HCT116 (cell line): ENCODE data around the gene SELENOS. TPM values are rescaled to one million over a fixed set of nuclear protein-coding genes. Genes with fewer than 3 reads are reported as not detected.

ENCODE experiments used
- ATAC-seq: fragments of 200-7000 bp; cut with Tn5 transposase; 2 replicates; pipeline ENCODE4 v1.9.1; 2020; ENCODE audit warnings: mild to moderate bottlenecking, moderate library complexity
- BruUV-seq: library from RNA; stranded (reverse); fragments of 400-500 nt; replicated peaks from 2 replicates; lab custom pipeline; 2021; lab: Mats Ljungman, UMichigan
- CTCF ChIA-PET: fragments of 300-600 bp; sonication (Branson Sonifier 250); formaldehyde crosslinking; loops from one replicate; lab custom pipeline; 2021; ENCODE audit warnings: antibody characterized with exemption; lab: Charles Lee
- POLR2A ChIA-PET: fragments of 300-600, 350-600 bp; sonication (Branson Sonifier 250); formaldehyde crosslinking; loops from one replicate; lab custom pipeline; 2021; ENCODE audit warnings: antibody characterized with exemption; lab: Charles Lee
- RAD21 ChIA-PET, 2 experiments: fragments of 300-600 bp; sonication (Branson Sonifier 250); formaldehyde crosslinking; loops; one replicate each; lab custom pipeline; 2023; ENCODE audit warnings: low total read pairs in 2 of 2; ENCODE audit not compliant: uncharacterized antibody in 2 of 2, unreplicated experiment in 2 of 2, low non-redundant PET in 1 of 2; lab: Charles Lee
- DNase-seq: peaks from one replicate; pipeline ENCODE4 v3.0.0-alpha.2; 2010; ENCODE audit warnings: low read depth, low spot score
- H2AFZ ChIP-seq: fragments of 200-600 bp; shearing (Covaris generic), sonication (generic); 2 replicates; pipeline ENCODE4 v1.6.1; 2017; ENCODE audit warnings: low read depth, mixed run types, mixed read lengths, antibody characterized with exemption, low read length; ENCODE audit not compliant: poor library complexity, severe bottlenecking
- H3K27ac ChIP-seq: 2 replicates; pipeline ENCODE4 v1.5.1; 2012; ENCODE audit warnings: low read depth, low read length
- H3K27me3 ChIP-seq: fragments of 200-600 bp; sonication (generic); 2 replicates; pipeline ENCODE4 v1.6.1; 2016; ENCODE audit warnings: mixed run types, low read length, mixed read lengths; ENCODE audit not compliant: insufficient read depth
- H3K36me3 ChIP-seq, 2 experiments: fragments of 200-500 bp in 1 of 2; fragments of 200-600 bp in 1 of 2; sonication (Bioruptor generic) in 1 of 2; sonication (generic) in 1 of 2; 2 replicates each; pipeline versions ENCODE4 v1.5.1 to v1.6.1; 2014 to 2016; ENCODE audit warnings: low read length in 2 of 2, inconsistent platforms in 1 of 2, mixed read lengths in 1 of 2, mixed run types in 1 of 2; ENCODE audit not compliant: insufficient read depth in 2 of 2, control insufficient read depth in 1 of 2
- H3K4me1 ChIP-seq, 2 experiments: fragments of 200-600 bp in 1 of 2; sonication (generic) in 1 of 2; 2 replicates each; pipeline versions ENCODE4 v1.5.1 to v1.6.1; 2012 to 2017; ENCODE audit warnings: low read length in 2 of 2, inconsistent platforms in 1 of 2, mild to moderate bottlenecking in 1 of 2, mixed read lengths in 1 of 2, mixed run types in 1 of 2, moderate library complexity in 1 of 2; ENCODE audit not compliant: insufficient read depth in 2 of 2, control insufficient read depth in 1 of 2
- H3K4me2 ChIP-seq: fragments of 200-600 bp; sonication (generic); 2 replicates; pipeline ENCODE4 v1.6.1; 2017; ENCODE audit warnings: mixed run types, low read length, mixed read lengths
- H3K4me3 ChIP-seq, 2 experiments: fragments of 200-600 bp in 1 of 2; sonication (generic) in 1 of 2; replicated peaks in 1 of 2; 2 replicates each; pipeline ENCODE4 v1.5.1; 2011 to 2016; ENCODE audit warnings: low read length in 2 of 2, control low read depth in 1 of 2, low read depth in 1 of 2, mild to moderate bottlenecking in 1 of 2, mixed read lengths in 1 of 2, mixed run types in 1 of 2
- H3K79me2 ChIP-seq: fragments of 200-600 bp; sonication (generic); 2 replicates; pipeline ENCODE4 v1.6.1; 2017; ENCODE audit warnings: mild to moderate bottlenecking, mixed run types, low read length, moderate library complexity, mixed read lengths; ENCODE audit not compliant: insufficient read depth
- H3K9ac ChIP-seq: fragments of 200-600 bp; sonication (generic); 2 replicates; pipeline ENCODE4 v1.6.1; 2016; ENCODE audit warnings: low read length, mixed read lengths
- H3K9me2 ChIP-seq: fragments of 200-600 bp; sonication (generic), shearing (Covaris generic); 2 replicates; pipeline ENCODE4 v1.6.1; 2017; ENCODE audit warnings: mixed run types, mild to moderate bottlenecking, moderate library complexity; ENCODE audit not compliant: insufficient read depth
- H3K9me3 ChIP-seq, 2 experiments: fragments of 200-500 bp in 1 of 2; fragments of 200-600 bp in 1 of 2; sonication (Bioruptor generic) in 1 of 2; sonication (generic) in 1 of 2; 2 replicates each; pipeline ENCODE4 v1.6.1; 2014 to 2017; ENCODE audit warnings: low read length in 2 of 2, mixed read lengths in 2 of 2, inconsistent platforms in 1 of 2, low read depth in 1 of 2, mild to moderate bottlenecking in 1 of 2, mixed run types in 1 of 2, moderate library complexity in 1 of 2; ENCODE audit not compliant: control insufficient read depth in 1 of 2, insufficient read depth in 1 of 2
- H4K20me1 ChIP-seq: fragments of 200-600 bp; sonication (generic), shearing (Covaris generic); 2 replicates; pipeline ENCODE4 v1.6.1; 2017; ENCODE audit warnings: mixed run types, mild to moderate bottlenecking, moderate library complexity; ENCODE audit not compliant: insufficient read depth
- CEBPB ChIP-seq: IDR thresholded peaks from 2 replicates; pipeline ENCODE4 v1.6.1; 2012; ENCODE audit warnings: low read depth
- EGR1 ChIP-seq: IDR thresholded peaks from 2 replicates; pipeline ENCODE4 v1.6.1; 2012; ENCODE audit warnings: low read depth
- EZH2 ChIP-seq: fragments of 200-600 bp; sonication (generic); IDR thresholded peaks from 2 replicates; pipeline ENCODE4 v1.6.1; 2017; ENCODE audit warnings: antibody characterized with exemption, mixed run types
- EZH2phosphoT487 ChIP-seq: fragments of 200-600 bp; IDR thresholded peaks from 2 replicates; pipeline ENCODE4 v1.6.1; 2018; ENCODE audit warnings: antibody characterized with exemption, borderline replicate concordance
- FOSL1 ChIP-seq: IDR thresholded peaks from 2 replicates; pipeline ENCODE4 v1.6.1; 2012; ENCODE audit warnings: low read depth
- JUND ChIP-seq: IDR thresholded peaks from 2 replicates; pipeline ENCODE4 v1.6.1; 2012
- POLR2AphosphoS5 ChIP-seq: IDR thresholded peaks from 2 replicates; pipeline ENCODE4 v1.6.1; 2011; ENCODE audit warnings: mild to moderate bottlenecking, low read depth, low read length, moderate library complexity
- SP1 ChIP-seq: IDR thresholded peaks from 2 replicates; pipeline ENCODE4 v1.6.1; 2012; ENCODE audit warnings: low read depth
- SRF ChIP-seq: IDR thresholded peaks from 2 replicates; pipeline ENCODE4 v1.6.1; 2012; ENCODE audit warnings: low read depth
- TCF7L2 ChIP-seq: IDR thresholded peaks from 2 replicates; pipeline ENCODE4 v1.7.0; 2011; ENCODE audit warnings: borderline replicate concordance, inconsistent platforms; ENCODE audit not compliant: insufficient read depth, insufficient read length; ENCODE audit errors: extremely low read depth
- ZFX ChIP-seq: fragments of 450-650 bp; IDR thresholded peaks from 2 replicates; pipeline ENCODE4 v1.6.1; 2017
- intact Hi-C: fragments of 100-400 bp; cut with micrococcal nuclease; formaldehyde crosslinking; loops from 2 replicates; pipeline ENCODE4 v1.10.0; 2022
- total RNA-seq: library from RNA; stranded (reverse); gene quantifications from one replicate; pipeline ENCODE4 v1.2.1, GENCODE V29; 2021; ENCODE audit not compliant: unreplicated experiment
- TF ChIP-seq, protein P1 (sequence below): IDR thresholded peaks from 2 replicates; pipeline ENCODE4 v1.6.1; 2011; ENCODE audit warnings: mild to moderate bottlenecking, low read length, moderate library complexity; ENCODE audit not compliant: insufficient replicate concordance; ENCODE audit errors: extremely low read depth
- TF ChIP-seq, protein P2 (sequence below): IDR thresholded peaks from 2 replicates; pipeline ENCODE4 v1.6.1; 2012; ENCODE audit warnings: low read depth

Gene SELENOS
- total RNA-seq, 1 experiment from 2014 or later, result 45.6 TPM

DNA sequence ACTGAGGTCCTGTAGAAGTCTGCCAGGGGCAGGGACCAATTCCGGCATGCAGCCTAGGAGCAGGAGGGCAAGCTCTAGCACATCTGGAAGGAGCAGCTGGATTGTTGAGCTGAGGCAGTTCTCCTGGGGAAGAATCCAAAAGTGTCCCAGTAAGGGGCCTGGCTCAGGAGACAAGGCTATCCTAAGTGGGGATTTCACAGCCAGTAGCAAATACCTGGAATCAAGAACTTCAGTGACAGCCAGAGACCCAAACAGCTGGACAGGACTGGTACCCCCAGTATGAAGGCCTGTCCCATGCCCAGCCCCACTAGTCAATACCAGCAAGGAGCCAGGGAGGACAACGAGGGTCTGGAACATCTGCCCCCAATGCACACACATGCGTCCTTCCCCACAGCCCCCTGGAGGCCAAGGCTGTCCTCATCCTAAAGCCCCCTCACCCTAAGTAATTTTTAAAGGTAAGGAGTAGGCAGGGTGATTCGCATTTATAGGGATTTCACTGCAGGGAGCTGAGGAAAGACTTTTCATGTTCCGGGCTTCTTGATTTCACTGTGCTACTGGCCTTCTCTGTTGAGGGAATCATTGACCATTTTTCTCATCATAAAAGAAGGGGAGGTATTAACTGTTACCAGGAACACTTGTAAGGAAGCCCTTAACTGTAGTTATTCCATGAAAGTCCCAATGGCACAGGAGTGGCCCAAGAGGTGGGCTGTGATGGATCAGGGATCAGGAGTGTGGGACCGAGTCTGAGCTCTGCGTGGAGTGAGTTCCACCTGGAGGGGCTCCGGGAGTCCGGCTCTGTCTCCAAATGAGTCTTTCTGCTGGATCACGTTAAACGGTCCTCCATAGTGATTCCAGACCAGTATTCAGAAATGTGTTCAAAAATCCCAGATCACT lies 22.9 kb downstream of the SELENOS start:
- no peak overlapping the region for H3K27ac ChIP-seq
- H3K9me2 ChIP-seq, result no peaks in the 10 kb centered on the region
- H2AFZ ChIP-seq, result no peak overlapping the region
- RAD21 ChIA-PET, result no interaction called here
- TF ChIP-seq, protein P1, sequence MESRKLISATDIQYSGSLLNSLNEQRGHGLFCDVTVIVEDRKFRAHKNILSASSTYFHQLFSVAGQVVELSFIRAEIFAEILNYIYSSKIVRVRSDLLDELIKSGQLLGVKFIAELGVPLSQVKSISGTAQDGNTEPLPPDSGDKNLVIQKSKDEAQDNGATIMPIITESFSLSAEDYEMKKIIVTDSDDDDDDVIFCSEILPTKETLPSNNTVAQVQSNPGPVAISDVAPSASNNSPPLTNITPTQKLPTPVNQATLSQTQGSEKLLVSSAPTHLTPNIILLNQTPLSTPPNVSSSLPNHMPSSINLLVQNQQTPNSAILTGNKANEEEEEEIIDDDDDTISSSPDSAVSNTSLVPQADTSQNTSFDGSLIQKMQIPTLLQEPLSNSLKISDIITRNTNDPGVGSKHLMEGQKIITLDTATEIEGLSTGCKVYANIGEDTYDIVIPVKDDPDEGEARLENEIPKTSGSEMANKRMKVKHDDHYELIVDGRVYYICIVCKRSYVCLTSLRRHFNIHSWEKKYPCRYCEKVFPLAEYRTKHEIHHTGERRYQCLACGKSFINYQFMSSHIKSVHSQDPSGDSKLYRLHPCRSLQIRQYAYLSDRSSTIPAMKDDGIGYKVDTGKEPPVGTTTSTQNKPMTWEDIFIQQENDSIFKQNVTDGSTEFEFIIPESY, result no peak
- TF ChIP-seq ZFX, result no peak
- no peak for TF ChIP-seq CEBPB
- no peak for TF ChIP-seq POLR2AphosphoS5
- no peak for TF ChIP-seq JUND
- no peak for TF ChIP-seq FOSL1
- TF ChIP-seq, protein P2, sequence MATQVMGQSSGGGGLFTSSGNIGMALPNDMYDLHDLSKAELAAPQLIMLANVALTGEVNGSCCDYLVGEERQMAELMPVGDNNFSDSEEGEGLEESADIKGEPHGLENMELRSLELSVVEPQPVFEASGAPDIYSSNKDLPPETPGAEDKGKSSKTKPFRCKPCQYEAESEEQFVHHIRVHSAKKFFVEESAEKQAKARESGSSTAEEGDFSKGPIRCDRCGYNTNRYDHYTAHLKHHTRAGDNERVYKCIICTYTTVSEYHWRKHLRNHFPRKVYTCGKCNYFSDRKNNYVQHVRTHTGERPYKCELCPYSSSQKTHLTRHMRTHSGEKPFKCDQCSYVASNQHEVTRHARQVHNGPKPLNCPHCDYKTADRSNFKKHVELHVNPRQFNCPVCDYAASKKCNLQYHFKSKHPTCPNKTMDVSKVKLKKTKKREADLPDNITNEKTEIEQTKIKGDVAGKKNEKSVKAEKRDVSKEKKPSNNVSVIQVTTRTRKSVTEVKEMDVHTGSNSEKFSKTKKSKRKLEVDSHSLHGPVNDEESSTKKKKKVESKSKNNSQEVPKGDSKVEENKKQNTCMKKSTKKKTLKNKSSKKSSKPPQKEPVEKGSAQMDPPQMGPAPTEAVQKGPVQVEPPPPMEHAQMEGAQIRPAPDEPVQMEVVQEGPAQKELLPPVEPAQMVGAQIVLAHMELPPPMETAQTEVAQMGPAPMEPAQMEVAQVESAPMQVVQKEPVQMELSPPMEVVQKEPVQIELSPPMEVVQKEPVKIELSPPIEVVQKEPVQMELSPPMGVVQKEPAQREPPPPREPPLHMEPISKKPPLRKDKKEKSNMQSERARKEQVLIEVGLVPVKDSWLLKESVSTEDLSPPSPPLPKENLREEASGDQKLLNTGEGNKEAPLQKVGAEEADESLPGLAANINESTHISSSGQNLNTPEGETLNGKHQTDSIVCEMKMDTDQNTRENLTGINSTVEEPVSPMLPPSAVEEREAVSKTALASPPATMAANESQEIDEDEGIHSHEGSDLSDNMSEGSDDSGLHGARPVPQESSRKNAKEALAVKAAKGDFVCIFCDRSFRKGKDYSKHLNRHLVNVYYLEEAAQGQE, result no peak
- TF ChIP-seq SRF, result no peak
- TF ChIP-seq SP1, result no peak
- TF ChIP-seq EZH2phosphoT487, result no peak
- no peak for TF ChIP-seq EGR1
- TF ChIP-seq EZH2, result no peak
- no peak for TF ChIP-seq TCF7L2
- TF ChIP-seq, all 23 proteins: peak for 0
- Histone ChIP-seq H3K4me1 (peaks cover 13 to 21% of the 10 kb centered on the region in 2 experiments), H3K4me3 (no peak overlapping the region), H3K4me2 (no peak overlapping the region), H3K79me2 (peaks cover 17% of the 10 kb centered on the region), H4K20me1 (peaks cover 5% of the 10 kb centered on the region; the same call in 1 of the 2 replicates), H3K9me3 (no peaks in the 10 kb centered on the region), H3K36me3 (no peaks in the 10 kb centered on the region), H3K9ac (no peak overlapping the region), H3K27me3 (no peaks in the 10 kb centered on the region)
- ChIA-PET CTCF (no interaction called here), POLR2A (no interaction called here)
- ATAC-seq (no peak), DNase-seq (no peak)
- intact Hi-C loops, result loop anchor here (5.0 kb wide), 2 partner anchors 222 to 337 kb away; partner anchors contain the start of gene LRRK1
- BruUV-seq, result no TSS peak
